ENCODE results near the gene KCNT1.

DNA sequence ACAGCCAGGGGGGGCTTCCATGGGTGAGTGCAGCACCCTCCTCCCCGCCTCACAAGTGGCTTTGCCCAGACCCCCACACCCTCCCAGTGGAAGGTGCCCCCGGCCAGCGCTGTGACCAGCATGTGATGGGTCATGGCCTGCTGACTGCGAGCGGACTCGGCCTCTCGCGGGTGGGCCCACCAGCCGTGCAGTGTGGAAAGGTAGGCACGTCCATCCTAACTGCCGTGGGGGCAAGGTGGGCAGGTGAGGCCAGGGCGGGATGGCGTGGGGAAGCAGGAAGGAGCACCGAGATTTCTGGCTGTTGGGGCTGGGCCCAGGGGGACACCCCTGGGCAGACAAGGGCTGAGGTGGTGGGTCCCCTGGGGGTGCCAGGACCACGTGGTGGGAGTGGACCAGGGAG lies 14.8 kb upstream of the KCNT1 start:
- TF ChIP-seq, protein P1, sequence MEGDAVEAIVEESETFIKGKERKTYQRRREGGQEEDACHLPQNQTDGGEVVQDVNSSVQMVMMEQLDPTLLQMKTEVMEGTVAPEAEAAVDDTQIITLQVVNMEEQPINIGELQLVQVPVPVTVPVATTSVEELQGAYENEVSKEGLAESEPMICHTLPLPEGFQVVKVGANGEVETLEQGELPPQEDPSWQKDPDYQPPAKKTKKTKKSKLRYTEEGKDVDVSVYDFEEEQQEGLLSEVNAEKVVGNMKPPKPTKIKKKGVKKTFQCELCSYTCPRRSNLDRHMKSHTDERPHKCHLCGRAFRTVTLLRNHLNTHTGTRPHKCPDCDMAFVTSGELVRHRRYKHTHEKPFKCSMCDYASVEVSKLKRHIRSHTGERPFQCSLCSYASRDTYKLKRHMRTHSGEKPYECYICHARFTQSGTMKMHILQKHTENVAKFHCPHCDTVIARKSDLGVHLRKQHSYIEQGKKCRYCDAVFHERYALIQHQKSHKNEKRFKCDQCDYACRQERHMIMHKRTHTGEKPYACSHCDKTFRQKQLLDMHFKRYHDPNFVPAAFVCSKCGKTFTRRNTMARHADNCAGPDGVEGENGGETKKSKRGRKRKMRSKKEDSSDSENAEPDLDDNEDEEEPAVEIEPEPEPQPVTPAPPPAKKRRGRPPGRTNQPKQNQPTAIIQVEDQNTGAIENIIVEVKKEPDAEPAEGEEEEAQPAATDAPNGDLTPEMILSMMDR (optimal IDR thresholded peaks at IDR 0.05 in 1 of 3, IDR thresholded peaks at IDR 0.05 in 1 of 3, conservative IDR thresholded peaks at IDR 0.05 in 1 of 3; ENCODE audit: extremely low read depth in 1 of 3, insufficient read depth in 2 of 3, low read length in 3 of 3), result no peak
- no peak for TF ChIP-seq EZH2 (IDR thresholded peaks at IDR 0.05; ENCODE audit: low read length)

Data from keratinocyte (primary cell).